ENCODE measurements around the gene DPM3.

GRCh38 chr1:155134322-155134721, 6.0 kb downstream of the DPM3 start:
- no peak for TF ChIP-seq POLR2A (IDR thresholded peaks at IDR 0.05; ENCODE audit: low read depth)
- TF ChIP-seq CTCF (IDR thresholded peaks at IDR 0.05): no peak

All from esophagus muscularis mucosa (tissue), 3 donors.